HG02973 (cell line): ENCODE results near the gene LCP1.
"Not testable (repeated sequence)": the region's sequence is repeated elsewhere in the genome, so short reads cannot be mapped to it uniquely, and the experiment has no call there.

ENCODE experiments used
- ATAC-seq: cut with Tn5 transposase; IDR thresholded peaks from one replicate; pipeline ENCODE4 v1.9.1; 2021; ENCODE audit warnings: moderate library complexity; ENCODE audit not compliant: unreplicated experiment

The LCP1 gene

GRCh38 chr13:46181840-46182490 lies at the start of gene LCP1:
Gene LCP1 (minus strand): TSS chr13:46182177. CDS start chr13:46159662, 22,515 bp downstream.
- peak; percentile 62 for ATAC-seq

- no peak for ATAC-seq
Observed at GRCh38 chr13:46229251-46229650, 47.3 kb upstream of the LCP1 start.

GRCh38 chr13:46220234-46220633 lies 38.3 kb upstream of the LCP1 start:
- ATAC-seq: not testable (repeated sequence)

GRCh38 chr13:46214741-46215140 lies 32.8 kb upstream of the LCP1 start:
- ATAC-seq: not testable (repeated sequence)

- ATAC-seq: no peak
Observed at GRCh38 chr13:46213242-46213641, 31.3 kb upstream of the LCP1 start.

GRCh38 chr13:46211483-46212351 lies 29.7 kb upstream of the LCP1 start, which contains the start of gene LRRC63:
Gene LRRC63 (plus strand): TSS chr13:46211928. CDS start chr13:46213035, 1,107 bp downstream.
- peak; percentile 92 for ATAC-seq

- ATAC-seq: no peak
Observed at GRCh38 chr13:46211116-46211482, 29.1 kb upstream of the LCP1 start.

GRCh38 chr13:46210362-46211083 lies 28.5 kb upstream of the LCP1 start:
- ATAC-seq: no peak

GRCh38 chr13:46207828-46208227 lies 25.9 kb upstream of the LCP1 start:
- no peak for ATAC-seq

GRCh38 chr13:46206143-46206542 lies 24.2 kb upstream of the LCP1 start:
- no peak for ATAC-seq

GRCh38 chr13:46202966-46203365 lies 21.0 kb upstream of the LCP1 start:
- ATAC-seq: no peak

GRCh38 chr13:46202188-46202795 lies 20.3 kb upstream of the LCP1 start:
- no peak for ATAC-seq

- ATAC-seq: no peak
Observed at GRCh38 chr13:46198696-46199193, 16.8 kb upstream of the LCP1 start.

- ATAC-seq: no peak
Observed at GRCh38 chr13:46197299-46198048, 15.5 kb upstream of the LCP1 start.

- ATAC-seq: no peak
Observed at GRCh38 chr13:46195016-46195415, 13.0 kb upstream of the LCP1 start.

GRCh38 chr13:46192412-46192811 lies 10.4 kb upstream of the LCP1 start:
- no peak for ATAC-seq

GRCh38 chr13:46185634-46186033 lies 3.7 kb upstream of the LCP1 start:
- no peak for ATAC-seq

- peak; percentile 38 for ATAC-seq
Observed at GRCh38 chr13:46184277-46184699, 2.3 kb upstream of the LCP1 start.

GRCh38 chr13:46183018-46183946 lies 1.3 kb upstream of the LCP1 start:
- ATAC-seq: no peak
